ENCODE results near the gene ARHGEF19. TPM values are rescaled to one million over a fixed set of nuclear protein-coding genes. Genes with fewer than 3 reads are reported as not detected.
"Not testable (repeated sequence)": the region's sequence is repeated elsewhere in the genome, so short reads cannot be mapped to it uniquely, and the experiment has no call there.

The ARHGEF19 gene
- total and polyA plus RNA-seq, 9 donors: 1.3 to 9.2 (median 2.8) TPM

GRCh38 chr1:16235347-16235746 is 22.9 kb upstream of the ARHGEF19 start:
- no CpG with 5 or more reads among the region's 2 CpGs for WGBS (ENCODE audit: insufficient coverage)
- no peak for DNase-seq
- H3K27ac ChIP-seq (ENCODE audit: low read length): no peak overlapping the region

DNA sequence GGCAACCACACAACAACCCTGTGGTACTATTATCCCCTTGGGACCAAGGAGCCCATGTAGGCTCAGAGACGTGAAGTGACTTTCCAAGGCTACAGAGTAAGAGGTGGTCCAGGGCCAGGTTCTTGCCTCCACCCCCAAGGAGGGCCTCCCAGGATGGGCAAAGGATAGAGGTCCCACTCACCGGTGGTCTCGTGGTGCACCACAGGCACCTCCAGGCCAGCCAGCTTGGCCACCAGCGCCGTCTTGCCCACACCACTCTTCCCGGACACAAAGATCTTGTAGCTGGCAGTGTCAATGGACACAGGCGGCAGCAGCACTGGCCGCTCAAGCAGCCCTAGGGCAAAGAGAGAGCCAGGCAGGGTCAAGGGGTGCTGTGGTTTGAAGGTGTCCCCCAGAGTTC is 21.0 kb upstream of the ARHGEF19 start:
- WGBS (ENCODE audit: insufficient coverage): 98% methylated on average over 8 of the region's 8 CpGs
- H3K4me1 ChIP-seq (ENCODE audit: control insufficient read depth, insufficient read depth, low read length): peaks cover 24% of the 10 kb centered on the region

More at GRCh38 chr1:16235347-16235746, 22.9 kb upstream of the ARHGEF19 start:
- Histone ChIP-seq H3K36me3 (ENCODE audit: control insufficient read depth, insufficient read depth, low read length) (no peaks in the 10 kb centered on the region), H3K27me3 (ENCODE audit: control insufficient read depth, insufficient read depth, low read length) (no peaks in the 10 kb centered on the region), H3K9me3 (replicated peaks; ENCODE audit: control insufficient read depth, low read depth, low read length) (no peaks in the 10 kb centered on the region), H3K4me3 (ENCODE audit: low read length) (no peak overlapping the region), H3K4me1 (ENCODE audit: control insufficient read depth, insufficient read depth, low read length) (peaks cover 28% of the 10 kb centered on the region)

GRCh38 chr1:16232316-16232710 is 19.9 kb upstream of the ARHGEF19 start:
- H3K36me3 ChIP-seq (ENCODE audit: control insufficient read depth, insufficient read depth, low read length): no peaks in the 10 kb centered on the region
- H3K4me1 ChIP-seq (ENCODE audit: control insufficient read depth, insufficient read depth, low read length): peaks cover 28% of the 10 kb centered on the region
- 100% methylated on average over 3 of the region's 5 CpGs for WGBS (ENCODE audit: insufficient coverage)
- DNase-seq: no peak
- H3K27ac ChIP-seq (ENCODE audit: low read length): no peak overlapping the region
- no peaks in the 10 kb centered on the region for H3K9me3 ChIP-seq (replicated peaks; ENCODE audit: control insufficient read depth, low read depth, low read length)
- no peak overlapping the region for H3K4me3 ChIP-seq (ENCODE audit: low read length)
- H3K27me3 ChIP-seq (ENCODE audit: control insufficient read depth, insufficient read depth, low read length): peaks cover 27% of the 10 kb centered on the region

More for the DNA sequence above, 21.0 kb upstream of the ARHGEF19 start:
- DNase-seq: no peak
- H3K36me3 ChIP-seq (ENCODE audit: control insufficient read depth, insufficient read depth, low read length): no peaks in the 10 kb centered on the region
- peaks cover 16% of the 10 kb centered on the region for H3K27me3 ChIP-seq (ENCODE audit: control insufficient read depth, insufficient read depth, low read length)
- no peak overlapping the region for H3K27ac ChIP-seq (ENCODE audit: low read length)
- no peaks in the 10 kb centered on the region for H3K9me3 ChIP-seq (replicated peaks; ENCODE audit: control insufficient read depth, low read depth, low read length)
- H3K4me3 ChIP-seq (ENCODE audit: low read length): no peak overlapping the region

GRCh38 chr1:16231331-16232315 is 19.2 kb upstream of the ARHGEF19 start:
- 84% methylated on average over 25 of the region's 35 CpGs for WGBS (ENCODE audit: insufficient coverage)
- Histone ChIP-seq H3K27me3 (ENCODE audit: control insufficient read depth, insufficient read depth, low read length) (peaks cover 34% of the 10 kb centered on the region), H3K4me3 (ENCODE audit: low read length) (no peak overlapping the region), H3K9me3 (replicated peaks; ENCODE audit: control insufficient read depth, low read depth, low read length) (no peaks in the 10 kb centered on the region), H3K36me3 (ENCODE audit: control insufficient read depth, insufficient read depth, low read length) (no peaks in the 10 kb centered on the region), H3K27ac (ENCODE audit: low read length) (no peak overlapping the region), H3K4me1 (ENCODE audit: control insufficient read depth, insufficient read depth, low read length) (peaks cover 30% of the 10 kb centered on the region)
- DNase-seq: no peak

- Histone ChIP-seq H3K27me3 (ENCODE audit: control insufficient read depth, insufficient read depth, low read length) (peaks cover 43% of the 10 kb centered on the region), H3K4me3 (ENCODE audit: low read length) (no peak overlapping the region), H3K36me3 (ENCODE audit: control insufficient read depth, insufficient read depth, low read length) (no peaks in the 10 kb centered on the region), H3K27ac (ENCODE audit: low read length) (no peak overlapping the region), H3K9me3 (replicated peaks; ENCODE audit: control insufficient read depth, low read depth, low read length) (peaks cover 4% of the 10 kb centered on the region), H3K4me1 (ENCODE audit: control insufficient read depth, insufficient read depth, low read length) (peaks cover 27% of the 10 kb centered on the region)
- no peak for DNase-seq
- WGBS (ENCODE audit: insufficient coverage): 77% methylated on average over 10 of the region's 13 CpGs
Measured at GRCh38 chr1:16230744-16231143, 18.3 kb upstream of the ARHGEF19 start.

GRCh38 chr1:16229976-16230740 is 17.7 kb upstream of the ARHGEF19 start:
- H3K4me1 ChIP-seq (ENCODE audit: control insufficient read depth, insufficient read depth, low read length): peaks cover 27% of the 10 kb centered on the region
- no peaks in the 10 kb centered on the region for H3K36me3 ChIP-seq (ENCODE audit: control insufficient read depth, insufficient read depth, low read length)
- no peak for DNase-seq
- no peak overlapping the region for H3K27ac ChIP-seq (ENCODE audit: low read length)
- no peak overlapping the region for H3K4me3 ChIP-seq (ENCODE audit: low read length)
- 80% methylated on average over 12 of the region's 13 CpGs for WGBS (ENCODE audit: insufficient coverage)
- peaks cover 48% of the 10 kb centered on the region for H3K27me3 ChIP-seq (ENCODE audit: control insufficient read depth, insufficient read depth, low read length)
- H3K9me3 ChIP-seq (replicated peaks; ENCODE audit: control insufficient read depth, low read depth, low read length): peaks cover 4% of the 10 kb centered on the region

GRCh38 chr1:16226490-16227179 is 14.2 kb upstream of the ARHGEF19 start:
- peaks cover 4% of the 10 kb centered on the region for H3K9me3 ChIP-seq (replicated peaks; ENCODE audit: control insufficient read depth, low read depth, low read length)
- 5% methylated on average over 33 of the region's 46 CpGs for WGBS (ENCODE audit: insufficient coverage)
- H3K27ac ChIP-seq (ENCODE audit: low read length): no peak overlapping the region
- H3K4me1 ChIP-seq (ENCODE audit: control insufficient read depth, insufficient read depth, low read length): peaks cover 21% of the 10 kb centered on the region
- H3K27me3 ChIP-seq (ENCODE audit: control insufficient read depth, insufficient read depth, low read length): peaks cover 48% of the 10 kb centered on the region
- no peaks in the 10 kb centered on the region for H3K36me3 ChIP-seq (ENCODE audit: control insufficient read depth, insufficient read depth, low read length)
- no peak for DNase-seq
- H3K4me3 ChIP-seq (ENCODE audit: low read length): peak overlapping the region; percentile 13

- Histone ChIP-seq H3K27ac (ENCODE audit: low read length) (no peak overlapping the region), H3K4me1 (ENCODE audit: control insufficient read depth, insufficient read depth, low read length) (peaks cover 21% of the 10 kb centered on the region), H3K36me3 (ENCODE audit: control insufficient read depth, insufficient read depth, low read length) (no peaks in the 10 kb centered on the region), H3K9me3 (replicated peaks; ENCODE audit: control insufficient read depth, low read depth, low read length) (peaks cover 4% of the 10 kb centered on the region), H3K4me3 (ENCODE audit: low read length) (no peak overlapping the region), H3K27me3 (ENCODE audit: control insufficient read depth, insufficient read depth, low read length) (peaks cover 51% of the 10 kb centered on the region)
- no peak for DNase-seq
- 74% methylated on average over 4 of the region's 7 CpGs for WGBS (ENCODE audit: insufficient coverage)
Measured at GRCh38 chr1:16226129-16226489, 13.7 kb upstream of the ARHGEF19 start.

GRCh38 chr1:16224472-16224871 is 12.0 kb upstream of the ARHGEF19 start:
- DNase-seq: no peak
- Histone ChIP-seq H3K27me3 (ENCODE audit: control insufficient read depth, insufficient read depth, low read length) (peaks cover 45% of the 10 kb centered on the region), H3K4me1 (ENCODE audit: control insufficient read depth, insufficient read depth, low read length) (peaks cover 21% of the 10 kb centered on the region), H3K9me3 (replicated peaks; ENCODE audit: control insufficient read depth, low read depth, low read length) (peaks cover 4% of the 10 kb centered on the region), H3K4me3 (ENCODE audit: low read length) (no peak overlapping the region), H3K36me3 (ENCODE audit: control insufficient read depth, insufficient read depth, low read length) (no peaks in the 10 kb centered on the region), H3K27ac (ENCODE audit: low read length) (no peak overlapping the region)
- 81% methylated on average over 3 of the region's 3 CpGs for WGBS (ENCODE audit: insufficient coverage)

GRCh38 chr1:16222716-16223115 is 10.3 kb upstream of the ARHGEF19 start:
- 100% methylated on average over 3 of the region's 14 CpGs for WGBS (ENCODE audit: insufficient coverage)
- DNase-seq; H3K9me3 ChIP-seq (replicated peaks; ENCODE audit: control insufficient read depth, low read depth, low read length); H3K4me3 ChIP-seq (ENCODE audit: low read length); H3K27ac ChIP-seq (ENCODE audit: low read length); H3K36me3 ChIP-seq (ENCODE audit: control insufficient read depth, insufficient read depth, low read length): not testable (repeated sequence)
- Histone ChIP-seq H3K27me3 (ENCODE audit: control insufficient read depth, insufficient read depth, low read length) (peaks cover 28% of the 10 kb centered on the region), H3K4me1 (ENCODE audit: control insufficient read depth, insufficient read depth, low read length) (peaks cover 16% of the 10 kb centered on the region)

All from muscle of leg (tissue), 11 donors.